Mesothelial cell of epicardium (in vitro differentiated cells): Measurements from ENCODE around the gene CAMP. TPM values are rescaled to one million over a fixed set of nuclear protein-coding genes. Genes with fewer than 3 reads are reported as not detected.
A peak's percentile ranks its signal among the peaks of the same experiment; 100 is the strongest.

ENCODE experiments used
- DNase-seq, 2 experiments: peaks; one replicate each; pipeline ENCODE4 v3.0.0; 2021; ENCODE audit warnings: low spot score in 2 of 2; ENCODE audit not compliant: unreplicated experiment in 2 of 2
- H3K27ac Mint-ChIP-seq: 2 replicates; pipeline ENCODE4 v1.8.0; 2021; ENCODE audit warnings: mixed read lengths
- H3K27me3 Mint-ChIP-seq: 2 replicates; pipeline ENCODE4 v1.8.0; 2021; ENCODE audit warnings: low read depth, mixed read lengths
- H3K36me3 Mint-ChIP-seq: 2 replicates; pipeline ENCODE4 v1.8.0; 2021; ENCODE audit warnings: mixed read lengths
- H3K4me1 Mint-ChIP-seq: 2 replicates; pipeline ENCODE4 v1.8.0; 2021; ENCODE audit warnings: mixed read lengths
- H3K4me3 Mint-ChIP-seq: 2 replicates; pipeline ENCODE4 v1.8.0; 2021; ENCODE audit warnings: mild to moderate bottlenecking, moderate library complexity, mixed read lengths
- H3K9me3 Mint-ChIP-seq: 2 replicates; pipeline ENCODE4 v1.8.0; 2021; ENCODE audit warnings: mixed read lengths
- total RNA-seq: library from RNA; stranded (reverse); gene quantifications from 3 replicates; pipeline ENCODE4 v1.2.1, GENCODE V29; 2021
- TF ChIP-seq, protein P1 (sequence below): fragments of 200-600 bp; sonication (generic); IDR thresholded peaks from one replicate; pipeline ENCODE4 v1.5.0; 2021; ENCODE audit warnings: antibody characterized with exemption; ENCODE audit not compliant: unreplicated experiment

The CAMP gene, protein sequence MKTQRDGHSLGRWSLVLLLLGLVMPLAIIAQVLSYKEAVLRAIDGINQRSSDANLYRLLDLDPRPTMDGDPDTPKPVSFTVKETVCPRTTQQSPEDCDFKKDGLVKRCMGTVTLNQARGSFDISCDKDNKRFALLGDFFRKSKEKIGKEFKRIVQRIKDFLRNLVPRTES
- not detected in 3 replicates for total RNA-seq

DNA sequence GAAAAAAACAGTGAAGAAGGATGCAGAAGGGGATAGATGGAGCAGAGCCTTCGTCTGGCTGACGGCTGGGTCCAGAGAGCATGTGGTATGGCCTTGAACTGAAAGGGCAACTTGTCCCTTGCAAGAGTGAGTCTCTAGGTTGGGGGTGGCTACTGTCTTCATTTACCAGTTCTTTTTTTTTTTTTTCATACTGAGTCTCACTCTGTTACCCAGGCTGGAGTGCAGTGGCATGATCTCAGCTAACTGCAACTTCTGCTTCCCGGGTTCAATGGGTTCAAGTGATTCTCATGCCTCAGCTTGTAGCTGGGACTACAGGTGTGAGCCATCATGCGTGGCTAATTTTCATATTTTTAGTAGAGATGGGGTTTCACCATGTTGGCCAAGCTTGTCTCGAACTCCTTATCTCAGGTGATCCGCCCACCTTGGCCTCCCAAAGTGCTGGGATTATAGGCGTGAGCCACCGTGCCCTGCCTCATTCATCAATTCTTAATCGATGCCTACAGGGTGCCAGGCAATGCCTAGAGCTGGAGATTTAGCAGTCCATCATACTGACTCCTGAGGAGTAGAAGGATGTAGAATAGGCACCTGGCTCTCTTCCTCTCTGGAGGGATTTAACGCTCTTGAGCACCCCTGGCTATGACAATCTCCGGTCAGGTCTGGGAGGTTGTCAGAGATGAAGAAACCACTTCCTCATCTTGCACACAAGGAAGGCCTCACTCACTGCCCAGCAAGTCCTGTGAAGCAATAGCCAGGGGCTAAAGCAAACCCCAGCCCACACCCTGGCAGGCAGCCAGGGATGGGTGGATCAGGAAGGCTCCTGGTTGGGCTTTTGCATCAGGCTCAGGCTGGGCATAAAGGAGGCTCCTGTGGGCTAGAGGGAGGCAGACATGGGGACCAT lies at the start of gene CAMP:
CAMP (plus strand) TSS at position 880 of the 898 bp plus-strand sequence; CDS start at position 897, 17 bp downstream.
- Mint-ChIP-seq H3K4me3 (no peak within 1 kb of the TSS), H3K27ac (no peak within 1 kb of the TSS), H3K4me1 (peaks cover 6% of the 10 kb centered on the region), H3K36me3 (no peaks in the 10 kb centered on the region), H3K27me3 (peaks cover 20% of the 10 kb centered on the region), H3K9me3 (no peaks in the 10 kb centered on the region)
- TF ChIP-seq, protein P1, sequence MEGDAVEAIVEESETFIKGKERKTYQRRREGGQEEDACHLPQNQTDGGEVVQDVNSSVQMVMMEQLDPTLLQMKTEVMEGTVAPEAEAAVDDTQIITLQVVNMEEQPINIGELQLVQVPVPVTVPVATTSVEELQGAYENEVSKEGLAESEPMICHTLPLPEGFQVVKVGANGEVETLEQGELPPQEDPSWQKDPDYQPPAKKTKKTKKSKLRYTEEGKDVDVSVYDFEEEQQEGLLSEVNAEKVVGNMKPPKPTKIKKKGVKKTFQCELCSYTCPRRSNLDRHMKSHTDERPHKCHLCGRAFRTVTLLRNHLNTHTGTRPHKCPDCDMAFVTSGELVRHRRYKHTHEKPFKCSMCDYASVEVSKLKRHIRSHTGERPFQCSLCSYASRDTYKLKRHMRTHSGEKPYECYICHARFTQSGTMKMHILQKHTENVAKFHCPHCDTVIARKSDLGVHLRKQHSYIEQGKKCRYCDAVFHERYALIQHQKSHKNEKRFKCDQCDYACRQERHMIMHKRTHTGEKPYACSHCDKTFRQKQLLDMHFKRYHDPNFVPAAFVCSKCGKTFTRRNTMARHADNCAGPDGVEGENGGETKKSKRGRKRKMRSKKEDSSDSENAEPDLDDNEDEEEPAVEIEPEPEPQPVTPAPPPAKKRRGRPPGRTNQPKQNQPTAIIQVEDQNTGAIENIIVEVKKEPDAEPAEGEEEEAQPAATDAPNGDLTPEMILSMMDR = no peak
- peak; percentile 52 to 74 for DNase-seq

DNA sequence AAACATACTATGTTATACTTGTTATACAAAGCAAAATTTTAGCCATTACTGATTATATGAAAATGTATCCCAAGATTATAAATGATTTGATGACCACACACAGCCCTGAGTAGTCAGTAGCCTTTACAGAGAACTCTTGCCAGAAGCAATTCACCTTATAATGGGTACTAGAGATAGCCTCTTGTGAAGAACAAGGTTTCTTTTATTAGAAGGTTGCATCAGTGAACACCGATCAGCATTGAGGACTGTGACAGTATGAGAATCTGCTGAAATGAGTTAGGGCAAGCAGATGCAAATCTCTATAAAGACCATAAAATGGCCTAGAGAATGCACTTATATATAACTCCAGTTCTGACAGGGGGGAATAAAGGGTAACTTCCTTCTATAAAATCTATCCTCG lies 45.2 kb upstream of the CAMP start:
- Mint-ChIP-seq H3K36me3 (peaks cover 26% of the 10 kb centered on the region), H3K27me3 (no peaks in the 10 kb centered on the region), H3K4me3 (no peak overlapping the region)

DNA sequence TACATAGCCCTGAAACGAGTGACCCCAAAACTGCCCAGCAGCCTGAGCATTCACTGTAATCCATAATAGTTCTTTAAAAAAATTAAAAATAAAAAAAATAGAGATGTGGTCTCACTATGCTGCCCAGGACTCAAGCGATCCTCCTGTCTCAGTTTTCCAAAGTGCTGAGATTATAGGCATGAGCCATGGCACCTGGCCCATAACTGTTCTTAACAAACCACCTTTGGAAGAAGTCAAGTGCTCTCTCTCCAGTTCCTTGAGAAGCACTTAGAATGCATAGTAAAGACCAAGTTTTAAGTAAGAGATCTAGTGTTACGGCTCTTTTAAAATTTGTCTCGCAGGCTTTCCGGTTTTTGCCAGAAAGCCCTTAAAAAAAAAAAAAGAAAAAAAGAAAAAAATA lies 43.3 kb upstream of the CAMP start:
- H3K4me1 Mint-ChIP-seq = no peaks in the 10 kb centered on the region
- H3K27me3 Mint-ChIP-seq = no peaks in the 10 kb centered on the region
- no peak overlapping the region for H3K27ac Mint-ChIP-seq
- H3K4me3 Mint-ChIP-seq = no peak overlapping the region
- no peak for DNase-seq
- H3K9me3 Mint-ChIP-seq = no peaks in the 10 kb centered on the region
- TF ChIP-seq, protein P1 = no peak
- H3K36me3 Mint-ChIP-seq = peaks cover 15% of the 10 kb centered on the region

More for the DNA sequence above, 45.2 kb upstream of the CAMP start:
- H3K4me1 Mint-ChIP-seq = no peaks in the 10 kb centered on the region
- no peak overlapping the region for H3K27ac Mint-ChIP-seq
- TF ChIP-seq, protein P1 = no peak
- DNase-seq = no peak
- no peaks in the 10 kb centered on the region for H3K9me3 Mint-ChIP-seq

DNA sequence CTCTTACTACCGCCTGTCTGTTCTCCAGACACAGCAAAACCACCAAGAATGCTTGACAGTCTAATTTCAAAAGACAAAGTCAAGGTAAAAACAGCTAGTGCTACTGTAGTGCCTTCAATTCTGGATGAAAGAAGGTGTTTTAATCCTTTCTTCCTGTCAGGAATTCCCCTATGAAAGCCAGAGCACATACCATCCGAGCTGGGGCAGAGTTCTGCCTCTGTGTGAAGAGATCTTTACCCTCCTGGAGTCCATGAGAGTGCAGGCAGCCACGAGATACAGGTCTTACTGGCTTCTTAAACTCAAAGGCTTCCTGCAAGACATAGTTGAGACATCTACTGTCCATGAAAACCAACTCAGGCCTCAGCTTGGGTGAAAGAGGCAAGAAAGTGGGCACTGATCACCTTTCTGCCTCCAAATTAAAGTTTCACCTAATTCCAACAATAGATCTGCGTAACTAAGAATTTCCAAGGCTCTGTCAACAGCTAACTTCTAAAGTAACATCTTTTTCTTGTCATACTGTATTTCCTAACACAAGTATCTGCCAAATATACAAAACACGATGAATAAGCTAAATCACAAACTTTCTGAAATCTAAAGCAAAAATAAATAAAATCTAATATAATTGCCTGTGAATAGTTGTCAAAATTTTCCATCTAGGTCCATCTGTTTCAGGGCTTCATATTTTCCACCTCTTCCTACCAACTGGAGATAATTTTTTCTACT lies 42.6 kb upstream of the CAMP start:
- Mint-ChIP-seq H3K9me3 (no peaks in the 10 kb centered on the region), H3K4me3 (no peak overlapping the region), H3K27ac (peak overlapping the region; percentile 15), H3K36me3 (peaks cover 15% of the 10 kb centered on the region), H3K4me1 (no peaks in the 10 kb centered on the region), H3K27me3 (no peaks in the 10 kb centered on the region)
- no peak for DNase-seq
- TF ChIP-seq, protein P1 = no peak

DNA sequence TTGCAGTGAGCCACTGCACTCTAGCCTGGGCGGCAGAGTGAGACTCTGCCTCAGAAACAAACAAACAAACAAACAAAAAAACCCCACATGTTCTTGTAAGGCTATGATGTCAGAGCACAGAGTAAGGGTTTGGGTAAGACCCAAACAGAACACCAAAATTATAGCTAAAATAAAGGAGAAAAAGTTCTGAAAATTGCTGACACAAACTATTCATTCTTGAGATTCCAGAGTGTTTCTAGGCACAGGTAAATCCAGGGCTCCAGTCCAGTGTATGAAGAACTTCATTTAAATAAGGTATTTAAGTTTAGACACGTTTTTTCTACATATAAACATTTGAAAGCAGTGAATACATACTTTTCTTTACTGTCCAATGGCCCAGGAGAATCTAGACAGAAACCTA lies 39.0 kb upstream of the CAMP start:
- peaks cover 13% of the 10 kb centered on the region for H3K4me1 Mint-ChIP-seq
- TF ChIP-seq, protein P1 = no peak
- no peaks in the 10 kb centered on the region for H3K9me3 Mint-ChIP-seq
- H3K27me3 Mint-ChIP-seq = no peaks in the 10 kb centered on the region
- H3K27ac Mint-ChIP-seq = no peak overlapping the region
- DNase-seq = no peak
- H3K4me3 Mint-ChIP-seq = no peak overlapping the region
- H3K36me3 Mint-ChIP-seq = peaks cover 15% of the 10 kb centered on the region
